Cardiac fibroblast (primary cell): Measurements from ENCODE around the gene C3orf20.

Experiments used
- DNase-seq, 2 donors: peaks; one replicate each; pipeline versions ENCODE4 v3.0.0 to v3.0.0-alpha.2; 2010; ENCODE audit warnings: low read depth in 2 of 2
- H3K4me3 ChIP-seq, 2 donors: replicated peaks in 1 of 2; 1 replicate in 1 of 2; 2 replicates in 1 of 2; pipeline ENCODE4 v1.5.1; 2011; ENCODE audit warnings: low read depth in 2 of 2, low read length in 2 of 2, mild to moderate bottlenecking in 2 of 2, moderate library complexity in 1 of 2
- TF ChIP-seq, protein P1 (sequence below): IDR thresholded peaks from one replicate; pipeline ENCODE4 v1.5.1; 2011; ENCODE audit warnings: low read depth, mild to moderate bottlenecking, low read length, inconsistent platforms

Gene C3orf20

DNA sequence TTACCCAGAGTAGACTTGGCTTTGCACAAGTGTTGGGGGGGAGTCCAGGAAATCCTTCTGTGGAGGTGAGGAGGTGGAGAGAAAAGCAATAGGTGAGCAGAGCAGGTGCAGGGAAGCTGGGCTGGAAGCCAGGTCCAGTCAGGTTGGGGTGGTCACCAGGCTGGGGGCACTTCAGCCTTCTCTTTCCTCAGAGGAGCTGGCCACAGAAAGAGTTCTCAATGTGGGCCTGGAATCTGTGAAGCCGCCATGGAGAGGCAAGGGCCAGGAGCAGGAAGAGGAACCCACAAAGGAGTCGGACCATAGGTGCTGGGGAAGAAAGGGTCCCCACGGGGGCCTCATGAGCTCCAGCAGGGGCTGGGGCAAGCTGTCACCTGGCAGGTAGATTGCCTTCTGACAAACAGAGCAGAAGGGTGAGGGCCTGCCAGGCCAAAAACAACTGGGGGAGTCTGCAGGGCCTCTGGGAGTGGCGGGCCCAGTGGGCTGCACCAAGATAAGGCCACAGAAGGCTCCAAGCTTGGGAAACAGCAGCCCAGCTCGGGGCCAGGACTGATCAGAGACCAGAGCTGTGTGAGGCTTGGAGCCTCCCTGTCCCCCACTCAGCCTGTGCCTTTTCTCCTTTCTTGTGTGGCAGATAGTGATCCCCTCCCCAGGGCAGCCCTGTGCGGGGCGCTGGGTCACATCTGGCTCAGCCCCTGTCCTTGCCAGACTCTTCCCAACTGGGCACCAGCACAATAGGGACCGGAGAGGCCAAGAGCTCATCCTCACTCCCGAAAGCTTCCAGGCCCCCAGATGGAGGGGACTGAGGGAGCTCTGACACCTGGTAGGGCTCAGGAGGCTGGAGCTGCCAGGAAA is 90.9 kb downstream of the C3orf20 start:
- no peak for DNase-seq
- H3K4me3 ChIP-seq: no peak overlapping the region
- TF ChIP-seq, protein P1, sequence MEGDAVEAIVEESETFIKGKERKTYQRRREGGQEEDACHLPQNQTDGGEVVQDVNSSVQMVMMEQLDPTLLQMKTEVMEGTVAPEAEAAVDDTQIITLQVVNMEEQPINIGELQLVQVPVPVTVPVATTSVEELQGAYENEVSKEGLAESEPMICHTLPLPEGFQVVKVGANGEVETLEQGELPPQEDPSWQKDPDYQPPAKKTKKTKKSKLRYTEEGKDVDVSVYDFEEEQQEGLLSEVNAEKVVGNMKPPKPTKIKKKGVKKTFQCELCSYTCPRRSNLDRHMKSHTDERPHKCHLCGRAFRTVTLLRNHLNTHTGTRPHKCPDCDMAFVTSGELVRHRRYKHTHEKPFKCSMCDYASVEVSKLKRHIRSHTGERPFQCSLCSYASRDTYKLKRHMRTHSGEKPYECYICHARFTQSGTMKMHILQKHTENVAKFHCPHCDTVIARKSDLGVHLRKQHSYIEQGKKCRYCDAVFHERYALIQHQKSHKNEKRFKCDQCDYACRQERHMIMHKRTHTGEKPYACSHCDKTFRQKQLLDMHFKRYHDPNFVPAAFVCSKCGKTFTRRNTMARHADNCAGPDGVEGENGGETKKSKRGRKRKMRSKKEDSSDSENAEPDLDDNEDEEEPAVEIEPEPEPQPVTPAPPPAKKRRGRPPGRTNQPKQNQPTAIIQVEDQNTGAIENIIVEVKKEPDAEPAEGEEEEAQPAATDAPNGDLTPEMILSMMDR: no peak

DNA sequence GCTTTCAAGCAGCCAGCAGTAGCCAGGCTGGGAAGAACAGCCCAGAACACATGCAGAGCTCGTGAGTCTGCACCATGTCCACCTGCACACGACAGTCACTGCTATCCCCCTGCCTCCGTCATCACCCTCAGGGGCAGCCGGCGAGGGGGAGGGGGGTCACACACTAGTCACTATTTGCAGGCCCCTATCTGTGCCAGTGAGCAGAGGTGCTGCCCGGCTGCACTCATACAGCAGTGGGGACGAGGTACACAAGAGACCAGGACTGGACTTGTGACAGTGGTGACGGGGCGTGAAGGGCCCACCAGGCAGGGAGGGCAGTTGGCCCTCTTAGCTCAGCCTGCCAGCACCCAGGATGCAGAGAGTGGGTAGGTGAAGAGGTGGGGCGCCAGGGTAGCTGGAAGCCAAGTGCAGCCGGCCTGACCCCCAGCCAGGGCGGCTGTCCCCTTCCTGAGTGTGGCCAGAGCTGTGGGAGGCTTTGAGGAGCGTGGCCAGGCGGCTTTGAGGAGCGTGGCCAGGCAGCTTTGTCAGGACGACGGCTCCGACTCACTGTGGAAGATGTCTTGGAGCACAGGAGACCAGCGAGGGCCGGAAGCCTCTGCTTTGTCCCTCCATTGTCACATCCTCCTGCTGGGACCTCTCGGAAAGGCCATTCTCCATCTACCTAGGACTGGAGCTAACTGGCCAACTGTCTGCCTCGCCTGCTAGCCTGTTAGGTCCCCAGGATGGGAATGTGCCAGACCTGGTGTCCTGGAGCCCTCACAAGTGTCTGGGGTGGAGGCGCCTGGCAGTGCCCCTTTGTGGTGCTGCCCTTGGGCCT is 91.7 kb downstream of the C3orf20 start:
- DNase-seq: no peak
- TF ChIP-seq, protein P1: no peak
- H3K4me3 ChIP-seq: no peak overlapping the region

DNA sequence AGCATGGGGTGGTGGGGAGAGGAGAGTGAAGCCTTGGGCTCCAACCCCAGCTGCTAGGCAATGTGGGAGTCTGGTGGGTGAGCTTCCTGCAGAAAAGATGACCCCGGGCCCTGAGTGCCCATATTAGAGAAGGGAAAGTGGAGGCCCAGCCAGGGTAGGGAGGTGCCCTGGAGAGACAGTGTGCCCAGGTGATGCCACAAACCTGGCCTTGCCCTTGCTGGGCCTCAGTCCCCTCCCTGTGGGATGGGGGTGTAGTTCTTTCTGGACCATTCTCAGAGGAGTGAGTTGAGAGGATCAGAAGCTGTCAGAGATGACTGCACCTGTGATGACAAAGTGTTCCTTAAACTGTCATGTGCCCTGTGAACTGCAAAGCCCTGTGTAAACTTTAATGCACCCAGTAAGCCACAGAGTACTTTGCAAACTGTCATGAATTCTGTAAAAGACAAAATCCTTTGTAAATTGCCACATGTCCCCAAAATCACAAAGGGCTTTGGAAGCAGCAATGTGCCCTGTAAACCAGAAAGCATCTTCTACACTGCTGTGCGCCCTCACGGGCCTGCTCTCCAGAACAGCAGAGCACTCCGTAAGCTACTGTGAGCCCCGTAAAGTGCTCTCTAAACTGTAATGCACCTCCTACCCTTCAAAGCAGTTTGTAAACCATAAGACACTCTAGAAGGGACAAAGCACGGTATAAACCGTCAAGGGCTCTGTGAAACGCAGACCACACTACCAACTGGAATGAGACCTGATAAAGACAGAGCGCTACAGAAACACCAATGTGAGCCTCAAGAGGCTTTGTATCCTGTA is 92.5 kb downstream of the C3orf20 start:
- TF ChIP-seq, protein P1: no peak
- no peak for DNase-seq
- no peak overlapping the region for H3K4me3 ChIP-seq

DNA sequence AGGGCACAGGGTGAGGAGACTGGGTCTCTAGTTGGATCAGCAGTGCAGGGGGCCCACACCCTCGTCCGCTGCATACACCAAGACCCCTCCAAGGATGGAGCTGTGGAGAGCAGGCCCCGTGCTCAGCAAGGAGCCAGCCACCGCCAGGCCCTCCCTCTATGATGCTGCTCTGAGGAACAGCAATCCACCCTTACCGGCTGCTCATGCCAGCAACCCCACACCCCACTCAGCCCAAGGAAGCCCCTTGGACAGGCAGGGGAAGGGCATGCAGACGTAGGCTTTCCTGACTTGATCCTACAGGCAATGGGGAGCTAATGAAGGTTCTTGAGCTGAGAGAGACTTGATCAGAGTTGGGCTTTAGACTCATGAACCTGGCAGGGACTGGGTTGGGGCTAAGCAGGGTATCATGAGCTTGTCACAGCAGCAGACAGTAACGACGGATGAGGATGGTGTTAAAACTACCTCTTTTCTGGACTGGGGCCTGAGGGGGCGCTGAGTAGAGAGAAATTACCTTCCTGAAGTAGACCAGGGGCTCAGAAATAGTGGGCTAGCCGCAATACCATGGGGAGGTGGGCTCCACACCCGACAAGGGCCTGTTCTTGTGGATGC is 93.3 kb downstream of the C3orf20 start:
- TF ChIP-seq, protein P1: no peak
- no peak overlapping the region for H3K4me3 ChIP-seq
- no peak for DNase-seq

DNA sequence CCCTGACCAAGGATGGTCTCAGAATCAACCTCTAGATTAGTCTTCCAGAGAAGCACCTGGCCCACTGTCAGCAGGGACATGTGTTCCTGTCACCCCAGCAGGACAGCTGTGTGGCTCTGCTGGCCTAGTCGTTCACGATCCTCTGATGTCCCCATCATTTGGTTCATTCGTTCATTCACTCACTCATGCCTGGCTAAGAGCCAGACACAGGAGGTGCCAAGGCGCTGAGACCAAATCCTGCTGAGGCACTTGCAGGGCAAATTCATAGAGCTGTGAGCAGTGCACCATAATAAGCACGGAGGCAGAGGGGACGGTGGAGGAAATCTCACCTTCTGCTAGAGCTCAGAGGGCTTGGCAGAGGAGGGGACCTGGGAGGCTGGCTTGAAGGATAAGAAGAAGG is 93.9 kb downstream of the C3orf20 start:
- no peak for DNase-seq
- TF ChIP-seq, protein P1: no peak
- H3K4me3 ChIP-seq: no peak overlapping the region
